Activated naive CD4-positive, alpha-beta T cell treated with anti-CD3 and anti-CD28 coated beads, Interleukin-2, amount 50 U/mL, for 16 hours (primary cell): ENCODE data around the gene SCD5.

Experiments used
- DNase-seq: peaks from one replicate; pipeline ENCODE4 v3.0.0-alpha.2; 2020

Gene SCD5

DNA sequence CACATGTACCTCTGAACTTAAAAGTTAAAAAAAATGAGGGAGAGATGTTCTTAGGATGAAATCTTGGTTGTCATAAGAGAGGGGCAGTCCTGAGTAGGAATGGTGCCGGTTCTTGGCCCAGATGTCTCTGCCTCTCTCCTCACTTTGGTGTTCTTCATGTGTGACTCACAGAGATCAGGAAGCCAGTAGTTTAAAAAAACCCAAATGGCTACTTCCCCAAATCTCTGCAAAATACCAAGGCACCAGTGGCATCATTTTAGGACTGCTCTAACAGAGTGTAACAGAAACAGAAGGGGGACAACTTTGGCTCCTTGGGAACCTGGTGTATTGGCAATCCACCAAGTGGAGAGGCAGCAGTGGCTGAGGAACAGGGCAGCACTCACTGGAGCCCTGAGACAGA is 116.8 kb downstream of the SCD5 start:
- no peak for DNase-seq

GRCh38 chr4:82680834-82681233 is 117.8 kb downstream of the SCD5 start:
- no peak for DNase-seq

DNA sequence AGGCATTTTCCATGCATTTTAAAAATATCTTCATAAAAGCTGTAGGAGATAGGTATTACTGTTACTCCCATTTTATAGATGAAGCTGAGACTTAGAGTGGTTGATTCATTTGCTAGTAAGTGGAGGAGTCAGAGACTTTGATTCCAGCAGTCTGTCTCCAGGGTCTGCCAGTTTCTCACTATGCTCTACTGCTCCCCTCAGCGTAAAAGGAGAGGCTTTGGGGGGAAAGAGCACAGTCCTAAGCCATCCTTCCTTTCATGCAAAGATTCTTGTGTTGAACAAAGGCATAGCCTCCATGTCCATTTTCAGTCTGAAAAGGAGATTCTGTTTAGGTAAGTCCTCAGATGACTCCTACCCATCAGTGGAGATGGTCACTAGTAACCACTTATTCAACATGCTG is 119.1 kb downstream of the SCD5 start:
- no peak for DNase-seq

- DNase-seq = no peak
These were observed 120.5 kb downstream of the SCD5 start for GRCh38 chr4:82678051-82678450.

GRCh38 chr4:82677327-82677726 is 121.3 kb downstream of the SCD5 start:
- no peak for DNase-seq

- no peak for DNase-seq
These were observed 130.7 kb downstream of the SCD5 start for GRCh38 chr4:82667761-82668480.

- DNase-seq = no peak
These were observed 131.5 kb downstream of the SCD5 start for GRCh38 chr4:82666970-82667665.

GRCh38 chr4:82661181-82661992 is 137.2 kb downstream of the SCD5 start:
- no peak for DNase-seq

DNA sequence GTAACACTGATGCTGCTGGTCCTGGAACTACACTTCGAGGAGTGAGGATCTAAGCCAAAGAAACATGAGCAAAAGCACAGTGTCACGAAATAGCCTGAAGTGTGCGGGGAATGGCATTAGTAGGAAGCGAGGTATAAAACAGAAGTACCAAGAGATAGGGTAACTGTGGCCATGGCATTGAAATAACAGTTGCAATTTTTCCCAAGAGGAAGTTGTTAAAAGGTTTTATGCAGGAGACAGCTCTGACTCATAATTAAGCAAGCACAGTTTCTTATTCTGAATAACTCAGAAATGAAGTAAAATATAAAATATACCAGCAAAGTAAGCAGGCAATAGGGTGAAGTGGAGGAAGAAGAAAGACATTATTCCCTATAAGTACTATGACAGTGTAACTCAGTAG is 146.5 kb downstream of the SCD5 start:
- no peak for DNase-seq

GRCh38 chr4:82650868-82651267 is 147.7 kb downstream of the SCD5 start:
- no peak for DNase-seq

- DNase-seq = no peak
These were observed 150.2 kb downstream of the SCD5 start for GRCh38 chr4:82648356-82648755.

- DNase-seq = no peak
These were observed 152.5 kb downstream of the SCD5 start for GRCh38 chr4:82645936-82646565.

- DNase-seq = no peak
These were observed 153.9 kb downstream of the SCD5 start for GRCh38 chr4:82644734-82645126.

GRCh38 chr4:82643994-82644733 is 154.4 kb downstream of the SCD5 start:
- no peak for DNase-seq

DNA sequence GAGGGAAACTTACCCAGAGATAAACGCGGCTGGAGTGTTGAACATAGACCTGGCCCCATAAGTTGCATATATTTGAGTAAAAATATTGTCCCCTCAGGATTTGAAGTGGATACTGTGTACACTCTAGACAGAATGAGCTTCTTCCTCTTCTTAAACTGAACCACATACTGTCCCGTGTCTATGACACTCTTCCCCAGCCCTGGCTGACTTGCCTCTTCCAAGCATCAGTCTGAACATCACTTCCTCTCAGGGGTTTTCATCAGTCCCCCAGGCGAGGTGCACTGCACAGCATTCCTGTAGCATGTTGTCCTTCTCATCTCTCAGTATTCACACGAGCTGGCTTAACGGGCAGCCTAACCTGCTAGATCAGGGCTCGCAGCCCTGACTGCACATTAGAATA is 156.3 kb downstream of the SCD5 start:
- DNase-seq = no peak

DNA sequence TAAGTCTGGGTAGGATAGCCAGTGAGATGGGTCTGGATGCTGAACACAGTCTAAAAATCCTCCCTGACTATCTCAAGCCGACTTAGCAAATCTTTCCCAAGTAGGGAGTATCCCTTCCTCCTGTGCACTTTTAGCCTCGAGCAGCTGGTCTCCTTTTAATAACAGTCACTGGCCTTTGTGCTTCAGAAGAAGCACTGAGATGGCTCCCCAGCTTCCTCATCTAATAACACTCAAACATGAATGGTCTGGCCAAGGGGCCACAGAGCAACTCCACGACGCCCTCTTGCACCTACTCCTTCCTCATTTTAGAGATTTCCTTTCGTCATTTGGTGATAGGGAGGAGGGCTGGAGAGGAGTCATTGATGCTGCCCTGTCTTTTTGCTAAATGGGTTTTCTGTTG is 158.1 kb downstream of the SCD5 start:
- no peak for DNase-seq

- no peak for DNase-seq
These were observed 158.6 kb downstream of the SCD5 start for GRCh38 chr4:82639971-82640370.

DNA sequence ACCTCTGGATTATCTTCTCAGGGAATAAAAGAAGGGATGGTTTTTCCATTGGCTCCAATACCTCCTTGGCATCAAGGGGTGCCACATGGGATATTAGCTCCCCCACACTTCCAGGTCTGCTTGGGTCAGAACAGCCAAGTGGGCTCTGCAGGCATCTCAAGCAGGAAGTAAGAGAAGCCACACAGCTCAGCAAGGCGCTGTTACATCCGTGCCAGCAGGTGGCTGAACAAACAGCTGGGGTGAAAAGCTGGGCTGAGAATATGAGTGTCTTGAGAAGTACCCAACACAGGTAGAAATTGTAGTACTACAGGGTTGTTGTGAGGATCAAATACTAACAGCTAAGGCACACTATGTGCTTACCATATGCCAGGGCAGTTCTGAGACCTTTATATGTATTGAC is 160.1 kb downstream of the SCD5 start:
- DNase-seq = no peak

GRCh38 chr4:82630079-82630478 is 168.5 kb downstream of the SCD5 start:
- no peak for DNase-seq

- DNase-seq = no peak
These were observed 169.2 kb downstream of the SCD5 start for GRCh38 chr4:82629238-82630000.

DNA sequence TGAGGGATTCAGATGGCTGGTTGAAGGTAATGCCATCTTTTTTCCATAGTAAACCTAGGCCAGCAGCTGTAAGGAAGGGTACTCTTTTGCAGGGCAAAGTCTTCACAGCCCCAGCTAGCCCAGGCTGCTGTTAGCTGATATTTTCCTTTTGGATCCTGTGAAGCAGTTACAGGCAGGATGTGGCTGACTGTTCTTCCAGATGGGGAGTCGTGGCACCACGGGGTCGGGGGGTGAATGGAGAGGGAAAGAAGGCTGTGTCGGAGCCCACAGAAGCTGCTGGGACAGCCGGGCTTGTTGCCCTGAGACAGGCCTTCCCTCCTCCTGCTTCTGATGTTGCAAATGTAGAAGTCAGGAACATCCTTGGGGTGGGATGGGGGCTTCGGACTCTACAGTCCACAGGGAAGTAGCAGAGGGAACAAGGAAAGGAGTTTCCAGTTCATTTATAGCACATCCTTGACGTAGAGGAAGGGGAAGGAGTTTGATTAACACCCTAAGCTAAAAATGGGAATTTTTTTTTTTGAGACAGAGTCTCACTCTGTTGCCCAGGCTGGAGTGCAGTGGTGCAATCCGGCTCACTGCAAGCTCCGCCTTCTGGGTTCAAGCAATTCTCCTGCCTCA is 172.2 kb downstream of the SCD5 start:
- DNase-seq = no peak
